Lung microvascular endothelial cell (primary cell): Measurements from ENCODE around the gene HOXC6. TPM values are rescaled to one million over a fixed set of nuclear protein-coding genes. Genes with fewer than 3 reads are reported as not detected.

Experiments used
- DNase-seq, 2 donors: peaks; one replicate each; pipeline versions ENCODE4 v3.0.0 to v3.0.0-alpha.2; 2010; ENCODE audit warnings: low read depth in 2 of 2
- total RNA-seq: library from RNA; depleted of rRNA; stranded (reverse); fragments of >200 nt; gene quantifications from 2 replicates; pipeline ENCODE4 v1.2.1, GENCODE V29; 2014

HOXC6 gene
- total RNA-seq, 1 donor from 2014 or later, result not detected

GRCh38 chr12:54015018-54015931, 13.0 kb upstream of the HOXC6 start:
- DNase-seq, result no peak

GRCh38 chr12:54016051-54016450, 12.2 kb upstream of the HOXC6 start:
- no peak for DNase-seq

- no peak for DNase-seq
Measured at GRCh38 chr12:54016478-54016964, 11.7 kb upstream of the HOXC6 start.

GRCh38 chr12:54017027-54017788, 11.0 kb upstream of the HOXC6 start:
- no peak for DNase-seq

GRCh38 chr12:54017878-54018467, 10.3 kb upstream of the HOXC6 start:
- DNase-seq, result peak; percentile 27 to 31

- DNase-seq, result no peak
Measured at GRCh38 chr12:54018468-54018984, 9.7 kb upstream of the HOXC6 start.

- DNase-seq, result no peak
Measured at GRCh38 chr12:54019091-54019811, 9.0 kb upstream of the HOXC6 start.

- DNase-seq, result no peak
Measured at GRCh38 chr12:54019924-54020590, 8.2 kb upstream of the HOXC6 start.

GRCh38 chr12:54020591-54021405, 7.4 kb upstream of the HOXC6 start:
- no peak for DNase-seq

- no peak for DNase-seq
Measured at GRCh38 chr12:54021432-54022013, 6.7 kb upstream of the HOXC6 start.

GRCh38 chr12:54022960-54023884, 5.0 kb upstream of the HOXC6 start:
- DNase-seq, result no peak

GRCh38 chr12:54024127-54024526, 4.1 kb upstream of the HOXC6 start:
- no peak for DNase-seq

GRCh38 chr12:54024581-54025305, 3.5 kb upstream of the HOXC6 start:
- DNase-seq, result no peak

GRCh38 chr12:54025499-54026405, 2.5 kb upstream of the HOXC6 start:
- DNase-seq, result no peak

GRCh38 chr12:54026640-54027441, 1.4 kb upstream of the HOXC6 start:
- no peak for DNase-seq

GRCh38 chr12:54027442-54027786, 826 bp upstream of the HOXC6 start:
- no peak for DNase-seq
